Nephron progenitor cell (in vitro differentiated cells): ENCODE results near the gene RNGTT.
"Not testable (repeated sequence)": the region's sequence is repeated elsewhere in the genome, so short reads cannot be mapped to it uniquely, and the experiment has no call there.

Source experiments
- DNase-seq: peaks from one replicate; pipeline ENCODE4 v3.0.0; 2021
- H3K27ac Mint-ChIP-seq: 2 replicates; pipeline ENCODE4 v1.8.0; 2021; ENCODE audit warnings: mild to moderate bottlenecking, moderate library complexity, mixed read lengths
- H3K27me3 Mint-ChIP-seq: 2 replicates; pipeline ENCODE4 v1.8.0; 2021; ENCODE audit warnings: mild to moderate bottlenecking, low read depth, mixed read lengths; ENCODE audit not compliant: poor library complexity
- H3K36me3 Mint-ChIP-seq: 2 replicates; pipeline ENCODE4 v1.8.0; 2021; ENCODE audit warnings: low read depth, mixed read lengths
- H3K4me1 Mint-ChIP-seq: 2 replicates; pipeline ENCODE4 v1.8.0; 2021; ENCODE audit warnings: mixed read lengths
- H3K4me3 Mint-ChIP-seq: 2 replicates; pipeline ENCODE4 v1.8.0; 2021; ENCODE audit warnings: mild to moderate bottlenecking, moderate library complexity, mixed read lengths
- H3K9me3 Mint-ChIP-seq: 2 replicates; pipeline ENCODE4 v1.8.0; 2021; ENCODE audit warnings: mild to moderate bottlenecking, moderate library complexity, mixed read lengths
- CTCF ChIP-seq: fragments of 200-600 bp; sonication (generic); IDR thresholded peaks from 2 replicates; pipeline ENCODE4 v1.5.0; 2021; ENCODE audit warnings: antibody characterized with exemption

Gene RNGTT

GRCh38 chr6:88780714-88781389 lies 182.6 kb downstream of the RNGTT start:
- no peak overlapping the region for H3K27ac Mint-ChIP-seq
- no peaks in the 10 kb centered on the region for H3K27me3 Mint-ChIP-seq
- peaks cover 52% of the 10 kb centered on the region for H3K36me3 Mint-ChIP-seq
- H3K4me1 Mint-ChIP-seq, result no peaks in the 10 kb centered on the region
- peaks cover 5% of the 10 kb centered on the region for H3K9me3 Mint-ChIP-seq
- peak; percentile 38 for DNase-seq
- no peak overlapping the region for H3K4me3 Mint-ChIP-seq
- peak; percentile 85 for TF ChIP-seq CTCF

GRCh38 chr6:88775866-88776571 lies 187.4 kb downstream of the RNGTT start:
- H3K27ac Mint-ChIP-seq, result no peak overlapping the region
- TF ChIP-seq CTCF, result no peak
- H3K4me3 Mint-ChIP-seq, result no peak overlapping the region
- DNase-seq, result no peak
- H3K4me1 Mint-ChIP-seq, result no peaks in the 10 kb centered on the region
- no peaks in the 10 kb centered on the region for H3K27me3 Mint-ChIP-seq
- peaks cover 13% of the 10 kb centered on the region for H3K9me3 Mint-ChIP-seq
- peaks cover 60% of the 10 kb centered on the region for H3K36me3 Mint-ChIP-seq

GRCh38 chr6:88768114-88768513 lies 195.3 kb downstream of the RNGTT start:
- H3K4me1 Mint-ChIP-seq, DNase-seq, H3K4me3 Mint-ChIP-seq, H3K27ac Mint-ChIP-seq, H3K9me3 Mint-ChIP-seq, H3K27me3 Mint-ChIP-seq: not testable (repeated sequence)
- H3K36me3 Mint-ChIP-seq, result peaks cover 20% of the 10 kb centered on the region

GRCh38 chr6:88764081-88764480 lies 199.3 kb downstream of the RNGTT start:
- H3K27me3 Mint-ChIP-seq, result no peaks in the 10 kb centered on the region
- peaks cover 29% of the 10 kb centered on the region for H3K36me3 Mint-ChIP-seq
- no peak for TF ChIP-seq CTCF
- no peaks in the 10 kb centered on the region for H3K9me3 Mint-ChIP-seq
- H3K4me1 Mint-ChIP-seq, result no peaks in the 10 kb centered on the region
- no peak overlapping the region for H3K4me3 Mint-ChIP-seq
- DNase-seq, result no peak
- no peak overlapping the region for H3K27ac Mint-ChIP-seq

GRCh38 chr6:88763160-88763559 lies 200.3 kb downstream of the RNGTT start:
- no peak for TF ChIP-seq CTCF
- no peak for DNase-seq
- no peak overlapping the region for H3K27ac Mint-ChIP-seq
- no peak overlapping the region for H3K4me3 Mint-ChIP-seq
- H3K9me3 Mint-ChIP-seq, result no peaks in the 10 kb centered on the region
- no peaks in the 10 kb centered on the region for H3K4me1 Mint-ChIP-seq
- no peaks in the 10 kb centered on the region for H3K27me3 Mint-ChIP-seq
- peaks cover 27% of the 10 kb centered on the region for H3K36me3 Mint-ChIP-seq

- H3K27ac Mint-ChIP-seq, result no peak overlapping the region
- DNase-seq, result no peak
- no peak for TF ChIP-seq CTCF
- H3K36me3 Mint-ChIP-seq, result peaks cover 31% of the 10 kb centered on the region
- no peaks in the 10 kb centered on the region for H3K4me1 Mint-ChIP-seq
- no peaks in the 10 kb centered on the region for H3K27me3 Mint-ChIP-seq
- H3K9me3 Mint-ChIP-seq, result no peaks in the 10 kb centered on the region
- H3K4me3 Mint-ChIP-seq, result no peak overlapping the region
These were observed 202.0 kb downstream of the RNGTT start for GRCh38 chr6:88761237-88762031.
